A549 (cell line): ENCODE data around the gene TOP3B. TPM values are rescaled to one million over a fixed set of nuclear protein-coding genes. Genes with fewer than 3 reads are reported as not detected.

Experiments used
- ATAC-seq, 2 experiments: fragments of 200-7000 bp in 1 of 2; fragments of >200 bp in 1 of 2; cut with Nextera tagmentation in 1 of 2; cut with Tn5 transposase in 1 of 2; 3 replicates each; pipeline versions ENCODE4 v1.8.0 to v1.9.1; 2018 to 2020; ENCODE audit warnings: mild to moderate bottlenecking in 1 of 2, moderate library complexity in 1 of 2
- CTCF ChIA-PET: fragments of 300-600 bp; sonication (Branson Sonifier 250); formaldehyde crosslinking; extraction: SDS; loops from one replicate; lab custom pipeline; 2021; ENCODE audit warnings: antibody characterized with exemption, inconsistent platforms; lab: Yijun Ruan, JAX
- POLR2A ChIA-PET: fragments of 350-600 bp; formaldehyde crosslinking; extraction: SDS; loops from one replicate; lab custom pipeline; 2021; ENCODE audit warnings: antibody characterized with exemption, inconsistent platforms; lab: Yijun Ruan, JAX
- DNase-seq, 2 experiments: peaks; one replicate each; pipeline versions ENCODE4 v3.0.0 to v3.0.0-alpha.2; 2011 to 2016; ENCODE audit warnings: low read depth in 1 of 2, low spot score in 1 of 2
- FAIRE-seq: peaks from 2 replicates; lab custom pipeline; 2011; peaks lifted over from hg19 to GRCh38; lab: Jason Lieb, UNC
- H3K27ac ChIP-seq, 2 experiments: fragments of >200 bp; sonication (Bioruptor Twin); formaldehyde crosslinking; 3 replicates each; pipeline ENCODE4 v1.5.1; 2016 to 2017
- H3K4me1 ChIP-seq: fragments of >200 bp; sonication (Bioruptor Twin); formaldehyde crosslinking; 3 replicates; pipeline ENCODE4 v1.6.1; 2016
- H3K4me2 ChIP-seq: fragments of >200 bp; sonication (Bioruptor Twin); formaldehyde crosslinking; 3 replicates; pipeline ENCODE4 v1.6.1; 2016
- H3K4me3 ChIP-seq: fragments of >200 bp; sonication (Bioruptor Twin); formaldehyde crosslinking; 3 replicates; pipeline ENCODE4 v1.5.1; 2016
- H3K9me3 ChIP-seq: fragments of >200 bp; sonication (Bioruptor Twin); formaldehyde crosslinking; 3 replicates; pipeline ENCODE4 v1.6.1; 2016
- CBX8 ChIP-seq: fragments of 200-600 bp; sonication (generic); IDR thresholded peaks from 2 replicates; pipeline ENCODE4 v1.6.1; 2016
- CHD2 ChIP-seq: fragments of 150-350 bp; IDR thresholded peaks from 2 replicates; pipeline ENCODE4 v1.6.1; 2014; ENCODE audit warnings: low read length; ENCODE audit not compliant: partially characterized antibody
- CHD4 ChIP-seq: fragments of 200-600 bp; sonication (generic); IDR thresholded peaks from 2 replicates; pipeline ENCODE4 v1.6.1; 2016; ENCODE audit warnings: antibody characterized with exemption, mild to moderate bottlenecking, borderline replicate concordance
- EHF ChIP-seq: fragments of 250-450 bp; sonication (Bioruptor Pico); IDR thresholded peaks from 2 replicates; pipeline ENCODE4 v1.5.0; 2020; ENCODE audit warnings: mild to moderate bottlenecking
- EP300 ChIP-seq, 2 experiments: fragments of >200 bp; sonication (Bioruptor Twin); formaldehyde crosslinking; IDR thresholded peaks; 2 replicates in 1 of 2; 3 replicates in 1 of 2; pipeline ENCODE4 v1.6.1; 2016 to 2017
- FOSL2 ChIP-seq, 2 experiments: fragments of 450-650 bp in 1 of 2; fragments of >200 bp in 1 of 2; sonication (Bioruptor Twin) in 1 of 2; formaldehyde crosslinking; IDR thresholded peaks; 2 replicates each; pipeline versions ENCODE4 v1.5.0 to v1.6.1; 2016 to 2020; ENCODE audit warnings: mild to moderate bottlenecking in 1 of 2, moderate library complexity in 1 of 2
- HEYL ChIP-seq: fragments of 250-450 bp; sonication (Bioruptor Pico); IDR thresholded peaks from 2 replicates; pipeline ENCODE4 v1.8.0; 2021; ENCODE audit warnings: mild to moderate bottlenecking, moderate library complexity
- HOXA7 ChIP-seq: fragments of 250-450 bp; sonication (Bioruptor Pico); IDR thresholded peaks from 2 replicates; pipeline ENCODE4 v1.5.0; 2020; ENCODE audit warnings: mild to moderate bottlenecking, moderate library complexity
- HOXB13 ChIP-seq: fragments of 250-450 bp; sonication (Bioruptor Pico); IDR thresholded peaks from 2 replicates; pipeline ENCODE4 v1.5.0; 2020; ENCODE audit warnings: low read depth, mild to moderate bottlenecking, moderate library complexity
- HOXB5 ChIP-seq: fragments of 250-450 bp; sonication (Bioruptor Pico); IDR thresholded peaks from 2 replicates; pipeline ENCODE4 v1.5.0; 2020; ENCODE audit warnings: mild to moderate bottlenecking, moderate library complexity
- JUN ChIP-seq, 2 experiments: fragments of >200 bp; sonication (Bioruptor Twin); formaldehyde crosslinking; IDR thresholded peaks; 2 replicates in 1 of 2; 3 replicates in 1 of 2; pipeline ENCODE4 v1.6.1; 2016 to 2017
- KDM1A ChIP-seq: fragments of 200-600 bp; sonication (generic); IDR thresholded peaks from 2 replicates; pipeline ENCODE4 v1.6.1; 2016; ENCODE audit warnings: low read depth, mild to moderate bottlenecking
- MAX ChIP-seq: IDR thresholded peaks from 2 replicates; pipeline ENCODE4 v1.6.1; 2012
- MYC ChIP-seq: IDR thresholded peaks from 2 replicates; pipeline ENCODE4 v1.6.1; 2012; ENCODE audit warnings: mild to moderate bottlenecking, inconsistent platforms, low read length, improper control_type of control experiment, borderline replicate concordance
- NFE2L2 ChIP-seq: fragments of 150-350 bp; conservative IDR thresholded peaks from 2 replicates; pipeline ENCODE4 v1.6.1; 2014; ENCODE audit warnings: low read length
- NPAS2 ChIP-seq: fragments of 250-450 bp; sonication (Bioruptor Pico); IDR thresholded peaks from 2 replicates; pipeline ENCODE4 v1.8.0; 2022; ENCODE audit warnings: mild to moderate bottlenecking, moderate library complexity, borderline replicate concordance
- NR3C1 ChIP-seq: fragments of >200 bp; sonication (Bioruptor Twin); formaldehyde crosslinking; IDR thresholded peaks from 3 replicates; pipeline ENCODE4 v1.6.1; 2017
- PBX3 ChIP-seq: IDR thresholded peaks from 2 replicates; pipeline ENCODE4 v1.6.1; 2012
- PHF8 ChIP-seq: fragments of 200-600 bp; sonication (generic); IDR thresholded peaks from 2 replicates; pipeline ENCODE4 v1.6.1; 2016; ENCODE audit warnings: low read depth, mild to moderate bottlenecking, antibody characterized with exemption, moderate library complexity, borderline replicate concordance
- RARB ChIP-seq: fragments of 250-450 bp; sonication (Bioruptor Pico); IDR thresholded peaks from 2 replicates; pipeline ENCODE4 v1.8.0; 2021; ENCODE audit warnings: mild to moderate bottlenecking, moderate library complexity
- REST ChIP-seq: fragments of 200-600 bp; sonication (generic); IDR thresholded peaks from 2 replicates; pipeline ENCODE4 v1.6.1; 2016; ENCODE audit warnings: antibody characterized with exemption, mild to moderate bottlenecking, moderate library complexity
- RFX5 ChIP-seq: fragments of 450-650 bp; IDR thresholded peaks from 2 replicates; pipeline ENCODE4 v1.7.1; 2014; ENCODE audit warnings: antibody characterized with exemption, mild to moderate bottlenecking, moderate library complexity
- RNF2 ChIP-seq: fragments of 200-600 bp; sonication (generic); IDR thresholded peaks from 2 replicates; pipeline ENCODE4 v1.6.1; 2016; ENCODE audit warnings: low read depth, mild to moderate bottlenecking, antibody characterized with exemption, moderate library complexity, borderline replicate concordance
- TFCP2L1 ChIP-seq: fragments of 250-450 bp; sonication (Bioruptor Pico); IDR thresholded peaks from 2 replicates; pipeline ENCODE4 v1.5.0; 2021; ENCODE audit warnings: mild to moderate bottlenecking
- TP53 ChIP-seq: fragments of 250-450 bp; sonication (Bioruptor Pico); IDR thresholded peaks from 2 replicates; pipeline ENCODE4 v1.5.0; 2021; ENCODE audit warnings: mild to moderate bottlenecking, moderate library complexity
- ZFP36 ChIP-seq: fragments of 450-650 bp; IDR thresholded peaks from 2 replicates; pipeline ENCODE4 v1.6.1; 2014; ENCODE audit warnings: borderline replicate concordance; ENCODE audit not compliant: partially characterized antibody
- ZNF302 ChIP-seq: fragments of 250-450 bp; sonication (Bioruptor Pico); IDR thresholded peaks from 2 replicates; pipeline ENCODE4 v1.9.0; 2021; ENCODE audit warnings: inconsistent platforms, mild to moderate bottlenecking, moderate library complexity
- WGBS: methylation state at CpG from one replicate; pipeline ENCODE4 v1.1.6; 2017; ENCODE audit errors: missing lambda C conversion rate; 5-methylcytosine and 5-hydroxymethylcytosine counted together
- polyA minus RNA-seq: library from RNA; depleted of rRNA, polyadenylated mRNA; stranded (reverse); fragments of >200 nt; gene quantifications from 2 replicates; pipeline ENCODE4 v1.2.3, GENCODE V29; 2011; rRNA and poly(A)+ RNA removed
- polyA plus RNA-seq, 4 experiments: library from polyadenylated mRNA; depleted of rRNA in 3 of 4; stranded (reverse); fragments of >200 nt; fragmentation: RNase III in 1 of 4; extraction: RNeasy Plus Mini Kit Qiagen cat#74134 plus additional on column Dnase treatment in 1 of 4; gene quantifications; 2 replicates in 3 of 4; 3 replicates in 1 of 4; pipeline ENCODE4 v1.2.3, GENCODE V29; 2011 to 2017
- TF ChIP-seq, protein P1 (sequence below): fragments of >200 bp; sonication (Bioruptor Twin); formaldehyde crosslinking; IDR thresholded peaks from 2 replicates; pipeline ENCODE4 v1.6.1; 2016
- TF ChIP-seq, protein P2 (sequence below): IDR thresholded peaks from 2 replicates; pipeline ENCODE4 v1.6.1; 2012; ENCODE audit warnings: low read depth, borderline replicate concordance

TOP3B gene, protein sequence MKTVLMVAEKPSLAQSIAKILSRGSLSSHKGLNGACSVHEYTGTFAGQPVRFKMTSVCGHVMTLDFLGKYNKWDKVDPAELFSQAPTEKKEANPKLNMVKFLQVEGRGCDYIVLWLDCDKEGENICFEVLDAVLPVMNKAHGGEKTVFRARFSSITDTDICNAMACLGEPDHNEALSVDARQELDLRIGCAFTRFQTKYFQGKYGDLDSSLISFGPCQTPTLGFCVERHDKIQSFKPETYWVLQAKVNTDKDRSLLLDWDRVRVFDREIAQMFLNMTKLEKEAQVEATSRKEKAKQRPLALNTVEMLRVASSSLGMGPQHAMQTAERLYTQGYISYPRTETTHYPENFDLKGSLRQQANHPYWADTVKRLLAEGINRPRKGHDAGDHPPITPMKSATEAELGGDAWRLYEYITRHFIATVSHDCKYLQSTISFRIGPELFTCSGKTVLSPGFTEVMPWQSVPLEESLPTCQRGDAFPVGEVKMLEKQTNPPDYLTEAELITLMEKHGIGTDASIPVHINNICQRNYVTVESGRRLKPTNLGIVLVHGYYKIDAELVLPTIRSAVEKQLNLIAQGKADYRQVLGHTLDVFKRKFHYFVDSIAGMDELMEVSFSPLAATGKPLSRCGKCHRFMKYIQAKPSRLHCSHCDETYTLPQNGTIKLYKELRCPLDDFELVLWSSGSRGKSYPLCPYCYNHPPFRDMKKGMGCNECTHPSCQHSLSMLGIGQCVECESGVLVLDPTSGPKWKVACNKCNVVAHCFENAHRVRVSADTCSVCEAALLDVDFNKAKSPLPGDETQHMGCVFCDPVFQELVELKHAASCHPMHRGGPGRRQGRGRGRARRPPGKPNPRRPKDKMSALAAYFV
- polyA plus RNA-seq (2011; rRNA removed) (11.5 and 16.7 TPM in 2 replicates), polyA plus RNA-seq (2017; fragmentation: RNase III; extraction: RNeasy Plus Mini Kit Qiagen cat#74134 plus additional on column Dnase treatment) (19.8 to 22.6 TPM (median 21.0 TPM) in 3 replicates), polyA minus RNA-seq (17.9 and 20.0 TPM in 2 replicates)
- polyA plus RNA-seq (2012; cell fraction: cytosol; rRNA removed) = 13.2 and 15.4 TPM in 2 replicates
- polyA plus RNA-seq (2012; cell fraction: nucleus; rRNA removed) = 78.8 and 81.4 TPM in 2 replicates

DNA sequence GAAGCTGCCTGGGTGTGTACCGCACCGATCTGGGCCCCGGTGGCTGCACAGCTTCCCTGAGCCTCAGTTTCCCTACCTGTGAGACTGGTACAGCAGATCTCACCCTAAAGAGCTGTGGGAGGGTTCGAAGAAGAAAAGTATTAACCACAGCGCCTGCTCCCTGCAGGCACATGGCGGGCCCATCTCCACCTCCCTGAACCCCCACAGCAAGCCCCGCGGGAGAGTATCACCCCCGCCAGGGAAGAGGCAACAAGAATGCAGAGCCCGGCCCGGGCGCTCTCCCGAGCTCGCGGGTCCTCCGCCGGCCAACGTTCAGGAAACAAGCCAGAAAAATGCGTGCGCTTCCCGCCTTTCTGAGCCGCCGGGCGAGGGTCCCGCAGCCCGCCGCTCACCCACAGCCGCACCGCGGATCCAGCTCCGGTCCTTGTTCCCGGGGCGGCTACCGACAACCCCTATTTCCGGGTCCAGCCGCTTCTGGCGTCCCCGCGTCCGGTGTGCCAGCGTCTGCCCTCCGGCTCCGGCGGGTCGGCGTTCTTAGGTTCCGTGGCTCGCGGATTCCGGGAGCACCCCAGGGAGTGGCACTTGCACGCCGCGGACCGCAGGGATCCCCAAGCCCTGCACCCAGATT, at the start of gene TOP3B:
TSS of gene TOP3B (minus strand) at position 450 of the 628 bp plus-strand sequence. CDS start 7,078 bp downstream, outside the sequence.
- H3K9me3 ChIP-seq = no peaks in the 10 kb centered on the region
- DNase-seq = peak; percentile 46 to 75
- peak within 1 kb of the TSS; percentile 98 for H3K4me3 ChIP-seq
- H3K4me1 ChIP-seq = peaks cover 9% of the 10 kb centered on the region; the same call in 1 of the 3 replicates
- ChIA-PET CTCF (interaction anchor here (0.9 to 2.8 kb wide), 4 partner anchors 10 to 44 kb away, joined by 3 to 19 read pairs (median 4); no protein-coding TSS in a partner anchor), POLR2A (interaction anchor here (0.5 to 1.4 kb wide), 3 partner anchors 10 to 129 kb away, joined by 3 to 9 read pairs (median 3); no protein-coding TSS in a partner anchor)
- H3K4me2 ChIP-seq = peak within 1 kb of the TSS; percentile 96
- H3K27ac ChIP-seq = peak within 1 kb of the TSS; percentile 93 to 99
- no peak for FAIRE-seq
- 3% methylated on average over 9 of the region's 54 CpGs for WGBS
- peak; percentile 86 to 91 for ATAC-seq
- TF ChIP-seq CHD4 = no peak
- TF ChIP-seq KDM1A = no peak
- no peak for TF ChIP-seq FOSL2 (IDR thresholded peaks at IDR 0.05)
- TF ChIP-seq FOSL2 (CRISPR knock-in tag; IDR thresholded peaks at IDR 0.05) = no peak
- no peak for TF ChIP-seq HOXB13 (CRISPR knock-in tag)
- TF ChIP-seq JUN (IDR thresholded peaks at IDR 0.05) = peak in 1 of 2 experiments; percentile 80; a peak in 3 of 5 replicates
- no peak for TF ChIP-seq ZNF302 (CRISPR knock-in tag)
- no peak for TF ChIP-seq CBX8
- peak; percentile 14 for TF ChIP-seq CHD2
- no peak for TF ChIP-seq NR3C1
- TF ChIP-seq PBX3 = 0 out of 2 replicates have a peak, but pooled peaks have one; percentile 27
- no peak for TF ChIP-seq NPAS2
- TF ChIP-seq, protein P1, sequence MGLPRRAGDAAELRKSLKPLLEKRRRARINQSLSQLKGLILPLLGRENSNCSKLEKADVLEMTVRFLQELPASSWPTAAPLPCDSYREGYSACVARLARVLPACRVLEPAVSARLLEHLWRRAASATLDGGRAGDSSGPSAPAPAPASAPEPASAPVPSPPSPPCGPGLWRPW = no peak
- TF ChIP-seq REST = no peak
- peak; percentile 70; the same call in 1 of the 2 replicates for TF ChIP-seq PHF8
- TF ChIP-seq NFE2L2 = no peak
- TF ChIP-seq HEYL (CRISPR knock-in tag) = no peak
- no peak for TF ChIP-seq HOXA7
- TF ChIP-seq, protein P2, sequence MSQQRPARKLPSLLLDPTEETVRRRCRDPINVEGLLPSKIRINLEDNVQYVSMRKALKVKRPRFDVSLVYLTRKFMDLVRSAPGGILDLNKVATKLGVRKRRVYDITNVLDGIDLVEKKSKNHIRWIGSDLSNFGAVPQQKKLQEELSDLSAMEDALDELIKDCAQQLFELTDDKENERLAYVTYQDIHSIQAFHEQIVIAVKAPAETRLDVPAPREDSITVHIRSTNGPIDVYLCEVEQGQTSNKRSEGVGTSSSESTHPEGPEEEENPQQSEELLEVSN = no peak; the same call in 1 of the 2 replicates
- no peak for TF ChIP-seq TFCP2L1
- TF ChIP-seq EHF (CRISPR knock-in tag) = no peak
- TF ChIP-seq EP300 (IDR thresholded peaks at IDR 0.05) = no peak
- TF ChIP-seq TP53 = 0 out of 2 replicates have a peak, but pooled peaks have one; percentile 70
- TF ChIP-seq HOXB5 (CRISPR knock-in tag) = no peak
- no peak for TF ChIP-seq RNF2
- peak; percentile 82 for TF ChIP-seq MAX
- no peak for TF ChIP-seq RARB (CRISPR knock-in tag)
- TF ChIP-seq ZFP36 = no peak
- no peak for TF ChIP-seq MYC
- TF ChIP-seq RFX5 = no peak
